Stomach (tissue), 9 donors: Measurements from ENCODE around the gene UBAC2. TPM values are rescaled to one million over a fixed set of nuclear protein-coding genes. Genes with fewer than 3 reads are reported as not detected.

ENCODE experiments used
- DNase-seq, 2 donors: peaks; one replicate each; pipeline versions ENCODE4 v3.0.0 to v3.0.0-alpha.2; 2013 to 2019
- H3K27ac ChIP-seq, 5 donors: fragments of 200-600 bp in 4 of 5; sonication (generic) in 4 of 5; one replicate each; pipeline ENCODE4 v1.5.1; 2013 to 2019; ENCODE audit warnings: mild to moderate bottlenecking in 1 of 5, moderate library complexity in 1 of 5
- H3K27me3 ChIP-seq, 3 donors: fragments of 200-600 bp; sonication (generic); one replicate each; pipeline ENCODE4 v1.5.1; 2017 to 2019; ENCODE audit warnings: mixed run types in 1 of 3
- H3K36me3 ChIP-seq, 4 donors: fragments of 200-600 bp; sonication (generic); 1 replicate in 3 of 4; 2 replicates in 1 of 4; pipeline ENCODE4 v1.5.1; 2016 to 2019
- H3K4me1 ChIP-seq, 4 donors: fragments of 200-600 bp; sonication (generic); one replicate each; pipeline ENCODE4 v1.5.1; 2016 to 2019
- H3K4me3 ChIP-seq, 4 donors: fragments of 200-600 bp; sonication (generic) in 3 of 4; one replicate each; pipeline ENCODE4 v1.5.1; 2016 to 2019; ENCODE audit warnings: mild to moderate bottlenecking in 1 of 4
- H3K9me3 ChIP-seq, 4 donors: fragments of 200-600 bp; sonication (generic); one replicate each; pipeline ENCODE4 v1.5.1; 2016 to 2019
- EP300 ChIP-seq: sonication (generic); formaldehyde crosslinking; IDR thresholded peaks from one replicate; pipeline ENCODE4 v1.6.1; 2017; ENCODE audit warnings: antibody characterized with exemption
- POLR2A ChIP-seq, 4 donors: fragments of 450-650 bp; IDR thresholded peaks; one replicate each; pipeline ENCODE4 v1.6.1; 2016; ENCODE audit warnings: antibody characterized with exemption in 4 of 4, control low read depth in 2 of 4, mild to moderate bottlenecking in 1 of 4, moderate library complexity in 1 of 4
- POLR2AphosphoS5 ChIP-seq, 3 donors: sonication (generic); formaldehyde crosslinking; IDR thresholded peaks; one replicate each; pipeline ENCODE4 v1.6.1; 2016; ENCODE audit warnings: antibody characterized with exemption in 3 of 3
- WGBS, 5 donors: extraction: QIAGEN DNeasy Blood & Tissue Kit in 3 of 5; methylation state at CpG; one replicate each; pipeline versions ENCODE4 v1.1.5 to v1.1.7; 2013 to 2018; 5-methylcytosine and 5-hydroxymethylcytosine counted together
- intact Hi-C: fragments of 100-400 bp; cut with DNase I; formaldehyde crosslinking; loops from one replicate; pipeline ENCODE4 v1.15.1; 2023; ENCODE audit warnings: low total_unique reads
- polyA plus RNA-seq, 3 donors: library from polyadenylated mRNA; stranded (reverse); fragments of 200-250 nt; gene quantifications; one replicate each; pipeline ENCODE4 v1.2.3, GENCODE V29; 2013
- total RNA-seq, 5 donors: library from RNA; depleted of rRNA; stranded (reverse); fragments of >200 nt; gene quantifications; one replicate each; pipeline versions ENCODE4 v1.1.0 to v1.2.3, GENCODE V29; 2014 to 2016
- TF ChIP-seq, protein P1 (sequence below), 7 experiments: fragments of 450-650 bp in 4 of 7; fragments of 200-600 bp in 3 of 7; sonication (generic) in 3 of 7; IDR thresholded peaks; one replicate each; pipeline ENCODE4 v1.5.1; 2016 to 2019; ENCODE audit warnings: antibody characterized with exemption in 7 of 7, control low read depth in 2 of 7, mild to moderate bottlenecking in 1 of 7
- donor health status: healthy with polysubstance abuse.
- donor health status: Bipolar disorder and iron deficiency.
- donor health status: healthy.

Gene UBAC2
- total and polyA plus RNA-seq, 8 donors = 18.1 to 68.8 (median 40.1) TPM

DNA sequence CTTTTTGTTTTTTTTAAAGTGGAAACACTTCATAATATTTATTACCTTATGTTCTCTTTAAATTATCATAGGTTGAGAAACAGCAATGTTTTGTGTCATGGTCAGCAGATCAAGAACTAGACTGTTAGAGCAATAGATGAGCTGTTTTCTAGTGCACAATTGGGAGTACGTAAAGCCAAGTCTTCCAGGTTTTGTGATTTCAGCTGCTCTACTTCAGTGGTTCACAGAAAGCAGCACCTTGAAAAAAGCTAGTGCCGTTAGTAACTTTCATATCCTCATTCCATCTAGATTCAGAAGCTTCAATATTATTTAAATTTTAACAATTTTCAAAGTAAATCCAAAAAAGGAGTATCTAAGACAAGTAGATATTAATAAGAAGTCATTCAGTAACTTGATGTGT is 55.6 kb downstream of the UBAC2 start:
- 81 to 93% (median 84%) methylated on average over 2 of the region's 2 CpGs for WGBS, 5 donors
- peaks cover 0 to 14% (median 4%) of the 10 kb centered on the region in 4 donors for H3K4me1 ChIP-seq
- H3K4me3 ChIP-seq = no peak overlapping the region
- TF ChIP-seq POLR2A (IDR thresholded peaks at IDR 0.05) = no peak
- TF ChIP-seq POLR2AphosphoS5 (IDR thresholded peaks at IDR 0.05) = no peak
- TF ChIP-seq EP300 = no peak
- TF ChIP-seq, protein P1, sequence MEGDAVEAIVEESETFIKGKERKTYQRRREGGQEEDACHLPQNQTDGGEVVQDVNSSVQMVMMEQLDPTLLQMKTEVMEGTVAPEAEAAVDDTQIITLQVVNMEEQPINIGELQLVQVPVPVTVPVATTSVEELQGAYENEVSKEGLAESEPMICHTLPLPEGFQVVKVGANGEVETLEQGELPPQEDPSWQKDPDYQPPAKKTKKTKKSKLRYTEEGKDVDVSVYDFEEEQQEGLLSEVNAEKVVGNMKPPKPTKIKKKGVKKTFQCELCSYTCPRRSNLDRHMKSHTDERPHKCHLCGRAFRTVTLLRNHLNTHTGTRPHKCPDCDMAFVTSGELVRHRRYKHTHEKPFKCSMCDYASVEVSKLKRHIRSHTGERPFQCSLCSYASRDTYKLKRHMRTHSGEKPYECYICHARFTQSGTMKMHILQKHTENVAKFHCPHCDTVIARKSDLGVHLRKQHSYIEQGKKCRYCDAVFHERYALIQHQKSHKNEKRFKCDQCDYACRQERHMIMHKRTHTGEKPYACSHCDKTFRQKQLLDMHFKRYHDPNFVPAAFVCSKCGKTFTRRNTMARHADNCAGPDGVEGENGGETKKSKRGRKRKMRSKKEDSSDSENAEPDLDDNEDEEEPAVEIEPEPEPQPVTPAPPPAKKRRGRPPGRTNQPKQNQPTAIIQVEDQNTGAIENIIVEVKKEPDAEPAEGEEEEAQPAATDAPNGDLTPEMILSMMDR (IDR thresholded peaks at IDR 0.05) = no peak
- no peaks in the 10 kb centered on the region for H3K27me3 ChIP-seq
- DNase-seq = no peak
- H3K27ac ChIP-seq = no peak overlapping the region
- H3K9me3 ChIP-seq = no peaks in the 10 kb centered on the region
- peaks cover 0 to 19% (median 17%) of the 10 kb centered on the region in 4 donors for H3K36me3 ChIP-seq
- intact Hi-C loops = no loop called here

DNA sequence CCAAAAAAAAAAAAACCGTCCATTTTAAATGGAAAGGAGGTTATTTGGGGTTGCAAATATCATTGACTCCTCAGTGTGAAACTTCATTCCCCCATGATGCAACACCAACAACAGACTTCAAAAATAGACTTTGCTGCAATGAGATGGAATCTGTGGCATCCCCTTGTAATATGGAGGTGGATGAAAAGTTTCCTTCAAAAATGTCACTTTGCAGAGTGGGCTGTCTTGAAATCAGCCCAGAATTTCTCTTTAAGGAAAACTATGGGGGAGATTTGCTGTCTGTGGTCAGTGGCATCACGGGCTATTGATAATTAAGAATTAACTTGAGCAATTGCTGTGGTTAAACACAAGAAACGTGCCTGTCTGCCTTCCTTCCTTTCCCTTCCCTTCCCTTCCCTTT is 56.1 kb downstream of the UBAC2 start:
- intact Hi-C loops = no loop called here
- 67 to 84% (median 80%) methylated on average over 3 of the region's 3 CpGs for WGBS, 5 donors
- no peak overlapping the region for H3K4me3 ChIP-seq
- TF ChIP-seq, protein P1 (IDR thresholded peaks at IDR 0.05) = no peak
- no peak for TF ChIP-seq EP300
- TF ChIP-seq POLR2AphosphoS5 (IDR thresholded peaks at IDR 0.05) = no peak
- TF ChIP-seq POLR2A (IDR thresholded peaks at IDR 0.05) = no peak
- peaks cover 0 to 14% (median 4%) of the 10 kb centered on the region in 4 donors for H3K4me1 ChIP-seq
- H3K27me3 ChIP-seq = no peaks in the 10 kb centered on the region
- H3K27ac ChIP-seq = no peak overlapping the region
- no peak for DNase-seq
- no peaks in the 10 kb centered on the region for H3K9me3 ChIP-seq
- H3K36me3 ChIP-seq = peaks cover 0 to 19% (median 16%) of the 10 kb centered on the region in 4 donors

DNA sequence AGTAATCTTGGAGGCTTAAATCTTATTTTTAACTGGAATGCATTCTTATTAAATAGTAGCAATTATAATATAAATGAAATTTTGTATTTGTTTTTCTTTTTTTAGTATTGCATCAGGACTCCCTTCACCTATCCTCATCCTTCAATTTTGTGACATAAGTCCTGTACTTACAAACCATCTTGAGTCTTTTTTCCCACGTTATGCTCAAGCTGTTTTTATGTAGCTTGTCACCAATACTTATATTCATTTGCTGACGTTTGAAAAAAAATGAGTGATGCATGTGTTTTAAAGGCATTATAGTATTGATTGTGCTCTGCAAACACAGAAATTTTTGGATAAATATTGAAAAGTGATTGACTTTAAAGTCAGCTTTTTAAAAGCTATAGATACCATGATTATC is 56.6 kb downstream of the UBAC2 start:
- intact Hi-C loops = no loop called here
- 76 to 84% (median 77%) methylated on average over 2 of the region's 2 CpGs for WGBS, 5 donors
- Histone ChIP-seq H3K9me3 (no peaks in the 10 kb centered on the region), H3K27ac (no peak overlapping the region), H3K27me3 (no peaks in the 10 kb centered on the region), H3K36me3 (peaks cover 0 to 19% (median 14%) of the 10 kb centered on the region in 4 donors), H3K4me3 (no peak overlapping the region), H3K4me1 (peaks cover 0 to 14% (median 4%) of the 10 kb centered on the region in 4 donors)
- no peak for DNase-seq
- TF ChIP-seq POLR2AphosphoS5 (IDR thresholded peaks at IDR 0.05) (no peak), EP300 (no peak), POLR2A (IDR thresholded peaks at IDR 0.05) (no peak)
- TF ChIP-seq, protein P1 (IDR thresholded peaks at IDR 0.05) = no peak

DNA sequence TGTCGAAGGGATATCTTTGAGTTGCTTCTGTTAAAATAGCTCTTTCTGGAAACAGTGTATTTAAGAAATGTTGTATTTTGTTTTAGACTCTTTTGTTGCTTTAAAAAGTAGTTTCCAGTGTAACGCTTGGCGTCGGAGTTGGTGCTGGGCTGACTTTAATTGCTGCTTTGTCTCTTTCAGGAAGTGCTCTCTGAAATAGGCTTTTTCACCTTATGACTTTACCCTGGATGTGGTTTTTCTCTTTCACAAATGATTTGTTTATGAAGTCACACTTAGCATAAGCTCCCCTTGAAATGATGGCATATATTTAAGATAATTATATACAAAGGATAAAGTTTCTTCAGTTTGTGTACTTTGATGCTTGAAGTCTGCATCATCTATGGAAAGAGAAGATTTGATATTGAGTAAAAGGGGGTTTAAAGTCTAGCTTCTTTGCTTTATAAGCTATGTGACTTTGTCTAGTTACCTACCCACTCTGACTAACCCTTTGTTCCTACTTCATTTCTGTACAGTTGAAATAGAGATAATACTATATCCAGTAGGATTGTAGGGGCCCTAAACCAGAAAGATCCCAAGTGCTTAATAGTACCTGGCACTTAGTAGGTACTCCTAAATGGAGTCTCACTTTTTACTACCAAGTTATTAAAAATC is 57.7 kb downstream of the UBAC2 start, which contains the start of gene GPR18:
GPR18 (minus strand) TSS at position 170 of the 651 bp plus-strand sequence. CDS start 2,507 bp downstream, outside the sequence.
- intact Hi-C loops = no loop called here
- Histone ChIP-seq H3K27ac (peak within 1 kb of the TSS in 3 of 5 donors; percentile 21 to 59 (median 32)), H3K4me1 (peaks cover 0 to 20% (median 7%) of the 10 kb centered on the region in 4 donors), H3K27me3 (no peaks in the 10 kb centered on the region), H3K9me3 (no peaks in the 10 kb centered on the region), H3K4me3 (no peak within 1 kb of the TSS), H3K36me3 (peaks cover 0 to 19% (median 14%) of the 10 kb centered on the region in 4 donors)
- TF ChIP-seq POLR2AphosphoS5 (IDR thresholded peaks at IDR 0.05) (no peak), POLR2A (IDR thresholded peaks at IDR 0.05) (no peak), EP300 (no peak)
- TF ChIP-seq, protein P1 (IDR thresholded peaks at IDR 0.05) = no peak
- peak in 1 of 2 donors; percentile 44 for DNase-seq
- 60 to 82% (median 75%) methylated on average over 4 of the region's 4 CpGs for WGBS, 5 donors
